Testis (tissue), 2 donors: Measurements from ENCODE around the gene CCER1.

Source experiments
- POLR2A ChIP-seq: fragments of 450-650 bp; IDR thresholded peaks from one replicate; pipeline ENCODE4 v1.6.1; 2017; ENCODE audit warnings: antibody characterized with exemption, mild to moderate bottlenecking, moderate library complexity
- TF ChIP-seq, protein P1 (sequence below), 3 experiments: fragments of 450-650 bp in 2 of 3; fragments of 200-600 bp in 1 of 3; sonication (generic) in 1 of 3; IDR thresholded peaks; one replicate each; pipeline ENCODE4 v1.5.1; 2016 to 2019; ENCODE audit warnings: antibody characterized with exemption in 3 of 3, mild to moderate bottlenecking in 2 of 3, moderate library complexity in 1 of 3

- TF ChIP-seq, protein P1, sequence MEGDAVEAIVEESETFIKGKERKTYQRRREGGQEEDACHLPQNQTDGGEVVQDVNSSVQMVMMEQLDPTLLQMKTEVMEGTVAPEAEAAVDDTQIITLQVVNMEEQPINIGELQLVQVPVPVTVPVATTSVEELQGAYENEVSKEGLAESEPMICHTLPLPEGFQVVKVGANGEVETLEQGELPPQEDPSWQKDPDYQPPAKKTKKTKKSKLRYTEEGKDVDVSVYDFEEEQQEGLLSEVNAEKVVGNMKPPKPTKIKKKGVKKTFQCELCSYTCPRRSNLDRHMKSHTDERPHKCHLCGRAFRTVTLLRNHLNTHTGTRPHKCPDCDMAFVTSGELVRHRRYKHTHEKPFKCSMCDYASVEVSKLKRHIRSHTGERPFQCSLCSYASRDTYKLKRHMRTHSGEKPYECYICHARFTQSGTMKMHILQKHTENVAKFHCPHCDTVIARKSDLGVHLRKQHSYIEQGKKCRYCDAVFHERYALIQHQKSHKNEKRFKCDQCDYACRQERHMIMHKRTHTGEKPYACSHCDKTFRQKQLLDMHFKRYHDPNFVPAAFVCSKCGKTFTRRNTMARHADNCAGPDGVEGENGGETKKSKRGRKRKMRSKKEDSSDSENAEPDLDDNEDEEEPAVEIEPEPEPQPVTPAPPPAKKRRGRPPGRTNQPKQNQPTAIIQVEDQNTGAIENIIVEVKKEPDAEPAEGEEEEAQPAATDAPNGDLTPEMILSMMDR (IDR thresholded peaks at IDR 0.05) = no peak
- no peak for TF ChIP-seq POLR2A
Measured at GRCh38 chr12:90938451-90938850, 16.5 kb downstream of the CCER1 start.
